Activated CD4-positive, alpha-beta T cell treated with anti-CD3 and anti-CD28 coated beads, Interleukin-2, amount 50 U/mL, for 24 hours (primary cell): ENCODE data around the gene USP30.
A peak's percentile ranks its signal among the peaks of the same experiment; 100 is the strongest.
"Not testable (repeated sequence)": the region's sequence is repeated elsewhere in the genome, so short reads cannot be mapped to it uniquely, and the experiment has no call there.

ENCODE experiments used
- DNase-seq, 2 donors: peaks; one replicate each; pipeline ENCODE4 v3.0.0-alpha.2; 2020; ENCODE audit warnings: low read depth in 1 of 2, low spot score in 1 of 2

The USP30 gene

GRCh38 chr12:109052414-109053323 lies at the start of gene USP30:
TSS of gene USP30 (plus strand) at chr12:109052576. CDS start at chr12:109052679, 103 bp downstream.
- peak; percentile 78 to 79 for DNase-seq

- DNase-seq: no peak
Measured at GRCh38 chr12:109004017-109004416, 48.4 kb upstream of the USP30 start.

- no peak for DNase-seq
Measured at GRCh38 chr12:109009766-109010165, 42.6 kb upstream of the USP30 start.

GRCh38 chr12:109010259-109010658 lies 42.1 kb upstream of the USP30 start:
- DNase-seq: no peak

- DNase-seq: no peak
Measured at GRCh38 chr12:109014984-109015765, 37.2 kb upstream of the USP30 start.

GRCh38 chr12:109016016-109016415 lies 36.4 kb upstream of the USP30 start:
- DNase-seq: no peak

GRCh38 chr12:109016978-109017377 lies 35.4 kb upstream of the USP30 start:
- DNase-seq: no peak

- no peak for DNase-seq
Measured at GRCh38 chr12:109018296-109018695, 34.1 kb upstream of the USP30 start.

- no peak for DNase-seq
Measured at GRCh38 chr12:109020146-109020795, 32.1 kb upstream of the USP30 start.

- no peak for DNase-seq
Measured at GRCh38 chr12:109020796-109021380, 31.5 kb upstream of the USP30 start, which contains the start of gene SVOP. TSS of gene SVOP (minus strand) at chr12:109021068. CDS start at chr12:109020868, 200 bp downstream.

- no peak for DNase-seq
Measured at GRCh38 chr12:109027767-109028166, 24.6 kb upstream of the USP30 start.

GRCh38 chr12:109028624-109029023 lies 23.8 kb upstream of the USP30 start:
- DNase-seq: not testable (repeated sequence)

- DNase-seq: no peak
Measured at GRCh38 chr12:109029411-109029810, 23.0 kb upstream of the USP30 start.

- DNase-seq: no peak
Measured at GRCh38 chr12:109033239-109034196, 18.9 kb upstream of the USP30 start.

- DNase-seq: no peak
Measured at GRCh38 chr12:109036975-109037374, 15.4 kb upstream of the USP30 start.

- no peak for DNase-seq
Measured at GRCh38 chr12:109044241-109044640, 8.1 kb upstream of the USP30 start.

GRCh38 chr12:109047081-109047805 lies 5.1 kb upstream of the USP30 start:
- no peak for DNase-seq

- not testable (repeated sequence) for DNase-seq
Measured at GRCh38 chr12:109048706-109049105, 3.7 kb upstream of the USP30 start.

GRCh38 chr12:109049794-109050193 lies 2.6 kb upstream of the USP30 start:
- DNase-seq: not testable (repeated sequence)
